NCI-H510A treated with DMSO at 0.1 percent for 48 hours (cell line): ENCODE results near the gene NEU4.
"Not testable (repeated sequence)": the region's sequence is repeated elsewhere in the genome, so short reads cannot be mapped to it uniquely, and the experiment has no call there.

Source experiments
- DNase-seq: peaks from one replicate; lab custom pipeline; 2025; lab: John Stamatoyannopoulos, UW

NEU4 gene

GRCh38 chr2:241774419-241775222 lies 34.4 kb upstream of the NEU4 start:
- DNase-seq, result no peak

- no peak for DNase-seq
These were observed 33.5 kb upstream of the NEU4 start for GRCh38 chr2:241775223-241776177.

- DNase-seq, result no peak
These were observed 32.4 kb upstream of the NEU4 start, which contains the start of gene GAL3ST2 for GRCh38 chr2:241776336-241777169. TSS of gene GAL3ST2 (plus strand) at chr2:241776822. CDS start at chr2:241776956, 134 bp downstream.

GRCh38 chr2:241777170-241777685 lies 31.8 kb upstream of the NEU4 start:
- DNase-seq, result no peak

GRCh38 chr2:241777686-241778627 lies 31.0 kb upstream of the NEU4 start:
- no peak for DNase-seq

GRCh38 chr2:241780939-241781569 lies 27.9 kb upstream of the NEU4 start:
- no peak for DNase-seq

- DNase-seq, result not testable (repeated sequence)
These were observed 26.9 kb upstream of the NEU4 start for GRCh38 chr2:241782053-241782452.

- DNase-seq, result no peak
These were observed 20.9 kb upstream of the NEU4 start for GRCh38 chr2:241788135-241788534.

GRCh38 chr2:241788572-241788971 lies 20.4 kb upstream of the NEU4 start:
- DNase-seq, result no peak

GRCh38 chr2:241791385-241791784 lies 17.6 kb upstream of the NEU4 start:
- not testable (repeated sequence) for DNase-seq

- no peak for DNase-seq
These were observed 15.6 kb upstream of the NEU4 start for GRCh38 chr2:241793385-241793784.

- no peak for DNase-seq
These were observed 14.7 kb upstream of the NEU4 start for GRCh38 chr2:241794250-241794823.

- DNase-seq, result no peak
These were observed 13.7 kb upstream of the NEU4 start for GRCh38 chr2:241795021-241795999.

- no peak for DNase-seq
These were observed 12.8 kb upstream of the NEU4 start for GRCh38 chr2:241796209-241796608.

- no peak for DNase-seq
These were observed 12.3 kb upstream of the NEU4 start for GRCh38 chr2:241796610-241797138.

GRCh38 chr2:241797441-241798080 lies 11.4 kb upstream of the NEU4 start:
- DNase-seq, result no peak

- DNase-seq, result no peak
These were observed 10.8 kb upstream of the NEU4 start for GRCh38 chr2:241798081-241798630.
